H1 (cell line): ENCODE measurements around the gene EPN3. TPM values are rescaled to one million over a fixed set of nuclear protein-coding genes. Genes with fewer than 3 reads are reported as not detected.

Source experiments
- CTCF ChIA-PET: fragments of 300-600 bp; sonication (Branson Sonifier 250); formaldehyde crosslinking; loops from one replicate; lab custom pipeline; 2021; ENCODE audit not compliant: partially characterized antibody; lab: Charles Lee
- POLR2A ChIA-PET: fragments of 300-600 bp; sonication (Branson Sonifier 250); formaldehyde crosslinking; loops from one replicate; lab custom pipeline; 2021; ENCODE audit warnings: inconsistent platforms; ENCODE audit not compliant: partially characterized antibody; lab: Charles Lee
- DNase-seq, 2 experiments: peaks; one replicate each; pipeline versions ENCODE4 v3.0.0 to v3.0.0-alpha.2; 2010 to 2022; ENCODE audit warnings: low spot score in 2 of 2, low read depth in 1 of 2, mixed read lengths in 1 of 2
- FAIRE-seq: peaks from 2 replicates; lab custom pipeline; 2011; peaks lifted over from hg19 to GRCh38; lab: Jason Lieb, UNC
- H2AFZ ChIP-seq: 2 replicates; pipeline ENCODE4 v1.8.1; 2012; ENCODE audit warnings: low read length, inconsistent platforms
- H2AK5ac ChIP-seq: 2 replicates; pipeline ENCODE4 v1.6.1; 2013; ENCODE audit warnings: low read depth, low read length
- H2BK120ac ChIP-seq: replicated peaks from 2 replicates; pipeline ENCODE3; 2013; ENCODE audit warnings: low read depth, low read length, inconsistent platforms
- H2BK12ac ChIP-seq: 2 replicates; pipeline ENCODE4 v1.6.1; 2013; ENCODE audit warnings: low read depth, low read length
- H2BK15ac ChIP-seq: 2 replicates; pipeline ENCODE4 v1.6.1; 2013; ENCODE audit warnings: low read length
- H2BK20ac ChIP-seq: 2 replicates; pipeline ENCODE4 v1.6.1; 2013; ENCODE audit warnings: low read length
- H2BK5ac ChIP-seq: 2 replicates; pipeline ENCODE4 v1.6.1; 2013; ENCODE audit warnings: low read depth, low read length
- H3K14ac ChIP-seq: 2 replicates; pipeline ENCODE4 v1.6.1; 2013; ENCODE audit warnings: inconsistent platforms; ENCODE audit not compliant: insufficient read length
- H3K18ac ChIP-seq: 2 replicates; pipeline ENCODE4 v1.6.1; 2013; ENCODE audit warnings: low read length; ENCODE audit errors: extremely low read depth
- H3K23ac ChIP-seq: 2 replicates; pipeline ENCODE4 v1.6.1; 2013; ENCODE audit warnings: inconsistent platforms; ENCODE audit not compliant: insufficient read length
- H3K23me2 ChIP-seq: 2 replicates; pipeline ENCODE4 v1.6.1; 2013; ENCODE audit warnings: low read depth, low read length
- H3K27ac ChIP-seq: 2 replicates; pipeline ENCODE4 v1.6.1; 2011; ENCODE audit warnings: low read depth, low read length, inconsistent platforms
- H3K27me3 ChIP-seq, 4 experiments: replicated peaks in 1 of 4; 1 replicate in 1 of 4; 2 replicates in 3 of 4; pipeline versions ENCODE4 v1.6.1 to v1.8.1; 2011 to 2013; ENCODE audit warnings: low read length in 3 of 4, mild to moderate bottlenecking in 3 of 4, inconsistent platforms in 2 of 4, mixed read lengths in 2 of 4, moderate library complexity in 1 of 4; ENCODE audit not compliant: control insufficient read depth in 3 of 4, insufficient read depth in 3 of 4; ENCODE audit errors: extremely low read depth in 1 of 4
- H3K36me3 ChIP-seq, 4 experiments: 2 replicates each; pipeline versions ENCODE4 v1.6.1 to v1.8.1; 2011 to 2013; ENCODE audit warnings: mild to moderate bottlenecking in 4 of 4, low read length in 3 of 4, moderate library complexity in 2 of 4, control low read depth in 1 of 4, inconsistent platforms in 1 of 4; ENCODE audit not compliant: insufficient read depth in 4 of 4, control insufficient read depth in 2 of 4
- H3K4ac ChIP-seq: replicated peaks from 2 replicates; pipeline ENCODE3; 2013; ENCODE audit warnings: low read length, low read depth, mixed read lengths, inconsistent platforms; ENCODE audit not compliant: insufficient read length
- H3K4me1 ChIP-seq, 4 experiments: replicated peaks in 1 of 4; 1 replicate in 1 of 4; 2 replicates in 3 of 4; pipeline versions ENCODE4 v1.6.1 to v1.8.1; 2011 to 2013; ENCODE audit warnings: low read length in 3 of 4, inconsistent platforms in 2 of 4, mixed read lengths in 1 of 4; ENCODE audit not compliant: insufficient read depth in 4 of 4, control insufficient read depth in 3 of 4
- H3K4me2 ChIP-seq, 2 experiments: 2 replicates each; pipeline versions ENCODE4 v1.6.1 to v1.8.1; 2011 to 2013; ENCODE audit warnings: low read depth in 2 of 2, low read length in 2 of 2, control low read depth in 1 of 2, inconsistent platforms in 1 of 2, mild to moderate bottlenecking in 1 of 2; ENCODE audit not compliant: insufficient read depth in 1 of 2
- H3K4me3 ChIP-seq, 4 experiments: fragments of 200-600, 300-600 bp in 1 of 4; sonication (generic), shearing (Covaris generic), sonication (Bioruptor Twin) in 1 of 4; 2 replicates each; pipeline versions ENCODE4 v1.5.1 to v1.8.1; 2011 to 2016; ENCODE audit warnings: low read length in 4 of 4, low read depth in 3 of 4, control low read depth in 2 of 4, inconsistent platforms in 2 of 4, mild to moderate bottlenecking in 2 of 4, mixed read lengths in 1 of 4, moderate library complexity in 1 of 4; ENCODE audit not compliant: insufficient read depth in 2 of 4; ENCODE audit errors: extremely low read depth in 1 of 4
- H3K56ac ChIP-seq: replicated peaks from 2 replicates; pipeline ENCODE3; 2013; ENCODE audit warnings: low read depth, mild to moderate bottlenecking, mixed read lengths, low read length, inconsistent platforms; ENCODE audit not compliant: insufficient read length
- H3K79me1 ChIP-seq: 2 replicates; pipeline ENCODE4 v1.6.1; 2013; ENCODE audit warnings: low read depth, low read length, control low read depth
- H3K79me2 ChIP-seq, 2 experiments: 2 replicates each; pipeline versions ENCODE4 v1.6.1 to v1.8.1; 2012 to 2013; ENCODE audit warnings: low read length in 2 of 2, mild to moderate bottlenecking in 2 of 2, inconsistent platforms in 1 of 2; ENCODE audit not compliant: insufficient read depth in 2 of 2, control insufficient read depth in 1 of 2
- H3K9ac ChIP-seq, 4 experiments: replicated peaks in 1 of 4; 1 replicate in 1 of 4; 2 replicates in 3 of 4; pipeline versions ENCODE4 v1.6.1 to v1.8.1; 2011 to 2013; ENCODE audit warnings: low read depth in 3 of 4, low read length in 3 of 4, control low read depth in 2 of 4, mild to moderate bottlenecking in 2 of 4, moderate library complexity in 2 of 4, inconsistent platforms in 1 of 4; ENCODE audit errors: extremely low read depth in 1 of 4
- H3K9me3 ChIP-seq, 2 experiments: 2 replicates each; pipeline versions ENCODE4 v1.6.1 to v1.8.1; 2012 to 2013; ENCODE audit warnings: mild to moderate bottlenecking in 2 of 2, moderate library complexity in 2 of 2, control low read depth in 1 of 2, inconsistent platforms in 1 of 2, low read depth in 1 of 2, low read length in 1 of 2, mixed read lengths in 1 of 2; ENCODE audit not compliant: insufficient read depth in 2 of 2
- H4K20me1 ChIP-seq, 2 experiments: replicated peaks in 1 of 2; 2 replicates each; pipeline versions ENCODE3 to v1.8.1; 2011 to 2013; ENCODE audit warnings: inconsistent platforms in 2 of 2, low read length in 2 of 2, mild to moderate bottlenecking in 1 of 2; ENCODE audit not compliant: insufficient read depth in 2 of 2, control insufficient read depth in 1 of 2
- H4K5ac ChIP-seq: 2 replicates; pipeline ENCODE4 v1.6.1; 2013; ENCODE audit warnings: low read length, low read depth, mixed read lengths, inconsistent platforms; ENCODE audit not compliant: insufficient read length
- H4K8ac ChIP-seq: 2 replicates; pipeline ENCODE4 v1.8.0; 2013; ENCODE audit warnings: mild to moderate bottlenecking, moderate library complexity, low read length, inconsistent platforms; ENCODE audit not compliant: insufficient read depth; ENCODE audit errors: extremely low read depth
- H4K91ac ChIP-seq: replicated peaks from 2 replicates; pipeline ENCODE3; 2013; ENCODE audit warnings: low read length, mixed read lengths, inconsistent platforms; ENCODE audit not compliant: insufficient read length
- BACH1 ChIP-seq: IDR thresholded peaks from 2 replicates; pipeline ENCODE4 v1.6.1; 2012; ENCODE audit warnings: low read length, improper control_type of control experiment
- BRCA1 ChIP-seq: IDR thresholded peaks from 2 replicates; pipeline ENCODE4 v1.6.1; 2012; ENCODE audit warnings: low read depth, low read length, improper control_type of control experiment
- HDAC6 ChIP-seq: IDR thresholded peaks from one replicate; pipeline ENCODE4 v1.7.1; 2012; ENCODE audit warnings: low read depth, mild to moderate bottlenecking, inconsistent platforms, low read length, moderate library complexity
- NRF1 ChIP-seq: IDR thresholded peaks from 2 replicates; pipeline ENCODE4 v1.6.1; 2011; ENCODE audit warnings: mild to moderate bottlenecking, low read depth, low read length, improper control_type of control experiment
- POLR2A ChIP-seq, 2 experiments: IDR thresholded peaks; 1 replicate in 1 of 2; 2 replicates in 1 of 2; pipeline ENCODE4 v1.6.1; 2011; ENCODE audit warnings: low read depth in 2 of 2, low read length in 2 of 2, mild to moderate bottlenecking in 2 of 2; ENCODE audit errors: control extremely low read depth in 1 of 2
- POU5F1 ChIP-seq: IDR thresholded peaks from 2 replicates; pipeline ENCODE4 v1.6.1; 2011; ENCODE audit warnings: low read depth, mild to moderate bottlenecking, low read length, moderate library complexity
- SP2 ChIP-seq: IDR thresholded peaks from 2 replicates; pipeline ENCODE4 v1.6.1; 2012; ENCODE audit warnings: mild to moderate bottlenecking, low read length, inconsistent platforms
- SP4 ChIP-seq: IDR thresholded peaks from 2 replicates; pipeline ENCODE4 v1.6.1; 2012; ENCODE audit warnings: low read length, inconsistent platforms
- TAF1 ChIP-seq: IDR thresholded peaks from 2 replicates; pipeline ENCODE4 v1.6.1; 2011; ENCODE audit warnings: mild to moderate bottlenecking, low read depth, low read length
- WGBS, 2 experiments: shearing (Covaris generic) in 1 of 2; methylation state at CpG; one replicate each; pipeline versions ENCODE4 v1.1.6 to v1.1.7; 2013 to 2015; ENCODE audit warnings: low lambda C conversion rate in 2 of 2, mixed read lengths in 2 of 2, inconsistent platforms in 1 of 2, low coverage in 1 of 2, missing lambda C conversion rate in 1 of 2; ENCODE audit not compliant: insufficient replicate concordance in 2 of 2, insufficient coverage in 1 of 2, insufficient read length in 1 of 2; ENCODE audit errors: extremely low coverage in 1 of 2, missing lambda C conversion rate in 1 of 2; 5-methylcytosine and 5-hydroxymethylcytosine counted together
- polyA plus RNA-seq, 7 experiments: library from polyadenylated mRNA; depleted of rRNA in 3 of 7; stranded (reverse) in 5 of 7; unstranded in 2 of 7; fragments of >200 nt in 5 of 7; fragments of 200-250 nt in 2 of 7; gene quantifications; 1 replicate in 5 of 7; 2 replicates in 1 of 7; 4 replicates in 1 of 7; pipeline versions ENCODE4 v1.2.1 to v1.2.3, GENCODE V29; 2011 to 2013; ENCODE audit warnings: missing spikeins in 2 of 7, mixed read lengths in 2 of 7
- total RNA-seq: library from RNA; stranded (reverse); fragmentation: NEBNext Ultra II Directional; extraction: Animal tissue kit (Norgen Biotek cat#: 25700); gene quantifications from 2 replicates; pipeline ENCODE4 v1.2.1, GENCODE V29; 2021
- TF ChIP-seq, protein P1 (sequence below): IDR thresholded peaks from 2 replicates; pipeline ENCODE4 v1.6.1; 2012; ENCODE audit warnings: low read length, inconsistent platforms

Gene EPN3
- total and polyA plus RNA-seq, 2 of the 8 experiments (the other 6 are each of a cell fraction or from before 2014, with no cell fraction given): 6.7 to 7.9 TPM

DNA sequence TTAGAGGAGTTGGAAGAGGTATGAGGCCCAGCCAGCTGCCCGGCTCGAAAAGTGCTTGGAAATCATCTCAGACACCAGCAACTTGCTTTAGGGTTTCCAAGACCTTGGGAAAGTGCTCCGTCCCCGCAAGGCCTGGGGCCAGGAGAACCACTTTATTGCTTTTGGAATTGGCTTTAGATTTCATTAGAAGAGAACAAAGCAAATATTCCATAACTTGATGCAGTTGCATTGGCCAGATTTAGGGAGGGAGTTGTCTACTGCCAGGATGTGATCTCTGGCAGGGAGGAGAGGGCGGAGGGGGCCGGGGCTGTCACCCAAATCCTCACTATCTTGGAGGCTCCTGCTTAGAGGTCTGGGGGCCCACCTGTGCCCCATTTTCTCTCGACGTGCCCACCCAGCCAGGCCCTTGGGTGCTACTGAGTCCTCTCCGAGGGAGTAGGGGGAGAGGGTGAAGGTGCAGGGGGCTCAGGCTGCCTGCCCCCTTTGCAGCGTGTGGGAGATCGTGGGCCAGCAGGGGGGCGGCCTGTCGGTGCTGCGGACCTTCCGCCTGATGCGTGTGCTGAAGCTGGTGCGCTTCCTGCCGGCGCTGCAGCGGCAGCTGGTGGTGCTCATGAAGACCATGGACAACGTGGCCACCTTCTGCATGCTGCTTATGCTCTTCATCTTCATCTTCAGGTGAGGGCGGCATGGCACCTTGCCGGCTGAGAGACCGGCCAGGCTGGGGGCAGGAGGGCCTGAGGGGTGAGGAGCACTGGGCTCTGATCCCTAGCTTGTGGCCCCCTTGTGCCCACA is 58.6 kb downstream of the EPN3 start:
- FAIRE-seq (no peak), DNase-seq (no peak)
- H3K23ac ChIP-seq: no peak overlapping the region
- no peak overlapping the region for H2AK5ac ChIP-seq
- H3K9me3 ChIP-seq: no peaks in the 10 kb centered on the region
- H2BK5ac ChIP-seq: no peak overlapping the region
- CTCF ChIA-PET: interaction anchor here (1.6 to 10.2 kb wide), 5 partner anchors 16 to 40 kb away, joined by 5 to 95 read pairs (median 11); no protein-coding TSS in a partner anchor
- H3K27me3 ChIP-seq: no peaks in the 10 kb centered on the region; a peak in 1 of 7 replicates
- H3K18ac ChIP-seq: no peak overlapping the region
- no peak overlapping the region for H3K56ac ChIP-seq
- no peak overlapping the region for H3K4me3 ChIP-seq
- H3K79me2 ChIP-seq: no peaks in the 10 kb centered on the region
- H3K4me2 ChIP-seq: no peak overlapping the region
- no peak overlapping the region for H2AFZ ChIP-seq
- H3K9ac ChIP-seq: no peak overlapping the region
- no peak overlapping the region for H2BK20ac ChIP-seq
- no peak overlapping the region for H2BK15ac ChIP-seq
- no peaks in the 10 kb centered on the region for H3K79me1 ChIP-seq
- H4K91ac ChIP-seq: no peak overlapping the region
- no peaks in the 10 kb centered on the region for H3K23me2 ChIP-seq
- no peak overlapping the region for H3K4ac ChIP-seq
- H4K8ac ChIP-seq: peak overlapping the region; percentile 77; the same call in 1 of the 2 replicates
- TF ChIP-seq BRCA1: no peak
- no peak for TF ChIP-seq POU5F1
- TF ChIP-seq, protein P1, sequence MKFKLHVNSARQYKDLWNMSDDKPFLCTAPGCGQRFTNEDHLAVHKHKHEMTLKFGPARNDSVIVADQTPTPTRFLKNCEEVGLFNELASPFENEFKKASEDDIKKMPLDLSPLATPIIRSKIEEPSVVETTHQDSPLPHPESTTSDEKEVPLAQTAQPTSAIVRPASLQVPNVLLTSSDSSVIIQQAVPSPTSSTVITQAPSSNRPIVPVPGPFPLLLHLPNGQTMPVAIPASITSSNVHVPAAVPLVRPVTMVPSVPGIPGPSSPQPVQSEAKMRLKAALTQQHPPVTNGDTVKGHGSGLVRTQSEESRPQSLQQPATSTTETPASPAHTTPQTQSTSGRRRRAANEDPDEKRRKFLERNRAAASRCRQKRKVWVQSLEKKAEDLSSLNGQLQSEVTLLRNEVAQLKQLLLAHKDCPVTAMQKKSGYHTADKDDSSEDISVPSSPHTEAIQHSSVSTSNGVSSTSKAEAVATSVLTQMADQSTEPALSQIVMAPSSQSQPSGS: no peak
- TF ChIP-seq SP2: no peak
- no peak for TF ChIP-seq NRF1
- no peak for TF ChIP-seq HDAC6
- TF ChIP-seq BACH1: no peak
- no peak for TF ChIP-seq SP4
- no peak for TF ChIP-seq POLR2A (IDR thresholded peaks at IDR 0.05; ENCODE audit: control extremely low read depth in 1 of 2, low read depth in 2 of 2, low read length in 2 of 2)
- TF ChIP-seq TAF1: no peak
- H4K20me1 ChIP-seq: peaks cover 2 to 3% of the 10 kb centered on the region in 2 experiments
- 91% methylated on average over 24 of the region's 24 CpGs; no CpG with 5 or more reads in 1 of the 2 experiments for WGBS, 2 experiments
- H3K27ac ChIP-seq: no peak overlapping the region
- H2BK12ac ChIP-seq: no peak overlapping the region
- POLR2A ChIA-PET: no interaction called here
- no peaks in the 10 kb centered on the region for H3K36me3 ChIP-seq
- peaks cover 0 to 17% (median 11%) of the 10 kb centered on the region in 4 experiments; a peak in 6 of 7 replicates for H3K4me1 ChIP-seq
- H4K5ac ChIP-seq: no peak overlapping the region
- H3K14ac ChIP-seq: no peak overlapping the region
- no peak overlapping the region for H2BK120ac ChIP-seq
